KBM-7 (cell line): ENCODE results near the gene EHMT1.
"Not testable (repeated sequence)": the region's sequence is repeated elsewhere in the genome, so short reads cannot be mapped to it uniquely, and the experiment has no call there.

Experiments
- DNase-seq: peaks from one replicate; pipeline ENCODE4 v3.0.0-alpha.2; 2015
- in situ Hi-C: fragments of 300-500 bp; cut with MboI; formaldehyde crosslinking; loops from 2 replicates; pipeline ENCODE4 v1.14.3; 2020; ENCODE audit warnings: low sequenced_read_pairs, low pct_unique_long_range_greater_than_20kb, mixed read lengths

EHMT1 gene

GRCh38 chr9:137804908-137805630 is 186.3 kb downstream of the EHMT1 start:
- DNase-seq = no peak
- in situ Hi-C loops = no loop called here

DNA sequence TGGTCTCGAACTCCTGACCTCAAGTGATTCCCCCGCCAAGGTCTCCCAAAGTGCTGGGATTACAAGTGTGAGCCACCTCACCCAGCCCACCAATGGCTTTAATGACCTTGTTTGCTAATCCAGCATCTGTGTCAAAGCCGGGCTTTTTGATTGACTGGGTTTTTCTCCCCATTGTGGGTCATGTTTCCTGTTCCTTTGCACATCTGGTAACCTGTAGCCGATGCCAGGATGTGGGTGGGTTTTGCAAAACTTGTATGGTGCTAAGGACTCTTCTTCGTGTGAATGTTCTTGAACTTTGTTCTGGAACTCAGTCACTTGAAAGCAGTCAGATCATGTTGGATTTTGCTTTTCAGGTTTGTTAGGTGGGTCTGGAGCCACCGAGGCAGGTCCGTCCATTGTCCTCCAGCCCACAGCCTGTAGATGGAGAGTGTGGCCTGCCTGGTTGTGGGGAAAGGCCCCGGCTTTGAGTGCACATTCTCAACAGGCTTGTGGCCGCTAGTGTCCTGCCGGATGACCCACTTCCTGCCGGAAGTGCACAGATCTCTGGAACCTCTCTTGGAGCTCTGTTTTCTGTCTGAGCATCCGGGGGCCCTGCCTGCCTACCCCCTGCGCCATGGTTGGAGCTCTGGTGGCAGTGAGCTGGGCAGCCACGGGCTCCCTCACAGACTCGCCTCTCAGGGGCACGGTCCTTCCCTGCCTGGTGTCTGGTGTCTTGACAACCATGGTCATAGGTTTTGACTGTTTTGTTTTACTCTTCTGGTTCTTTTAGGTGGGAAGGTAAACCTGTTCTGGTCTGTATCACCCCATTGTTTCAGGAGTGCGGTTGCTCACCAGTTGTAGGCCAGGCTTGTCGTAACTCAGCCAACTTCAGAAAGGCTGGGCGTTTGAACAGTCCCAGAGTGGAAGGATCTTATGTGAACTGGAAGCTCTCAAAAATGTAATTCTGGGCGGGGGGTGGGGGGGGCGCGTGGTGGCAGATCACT is 189.2 kb downstream of the EHMT1 start:
- in situ Hi-C loops = no loop called here
- no peak for DNase-seq

DNA sequence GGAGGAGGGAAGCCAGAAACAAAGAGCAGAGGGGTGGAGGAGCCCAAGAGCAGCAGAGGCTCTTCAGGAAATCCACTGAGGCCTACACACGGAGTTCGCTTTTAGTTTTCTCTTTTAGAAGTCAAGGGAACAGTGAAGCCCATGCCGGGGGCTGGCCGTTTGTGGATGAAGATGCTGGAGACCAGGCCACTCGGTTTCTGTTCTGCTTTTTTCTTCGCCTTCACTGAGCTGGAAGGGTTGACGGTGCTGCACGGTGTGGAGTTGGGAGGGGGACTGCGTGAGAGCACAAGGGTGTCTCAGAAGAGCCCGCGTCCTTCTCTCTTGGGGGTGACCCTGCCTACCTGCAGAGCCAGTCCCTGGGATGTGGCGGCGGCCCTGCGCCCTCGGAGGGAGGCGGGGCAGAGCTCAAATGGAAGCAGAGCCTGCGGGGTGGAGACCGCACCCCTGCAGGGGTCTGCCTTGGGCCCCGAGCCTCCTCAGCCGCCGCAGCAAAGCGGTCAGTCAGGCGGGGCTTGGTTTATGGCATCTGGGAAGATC is 190.3 kb downstream of the EHMT1 start:
- in situ Hi-C loops = no loop called here
- no peak for DNase-seq

GRCh38 chr9:137809726-137810450 is 191.1 kb downstream of the EHMT1 start:
- DNase-seq, in situ Hi-C loops: not testable (repeated sequence)

- in situ Hi-C loops = no loop called here
- no peak for DNase-seq
Observed at GRCh38 chr9:137811283-137811870, 192.6 kb downstream of the EHMT1 start.

- DNase-seq = no peak
- in situ Hi-C loops = no loop called here
Observed at GRCh38 chr9:137812356-137813023, 193.7 kb downstream of the EHMT1 start.

- in situ Hi-C loops = no loop called here
- no peak for DNase-seq
Observed at GRCh38 chr9:137813167-137813566, 194.4 kb downstream of the EHMT1 start.

DNA sequence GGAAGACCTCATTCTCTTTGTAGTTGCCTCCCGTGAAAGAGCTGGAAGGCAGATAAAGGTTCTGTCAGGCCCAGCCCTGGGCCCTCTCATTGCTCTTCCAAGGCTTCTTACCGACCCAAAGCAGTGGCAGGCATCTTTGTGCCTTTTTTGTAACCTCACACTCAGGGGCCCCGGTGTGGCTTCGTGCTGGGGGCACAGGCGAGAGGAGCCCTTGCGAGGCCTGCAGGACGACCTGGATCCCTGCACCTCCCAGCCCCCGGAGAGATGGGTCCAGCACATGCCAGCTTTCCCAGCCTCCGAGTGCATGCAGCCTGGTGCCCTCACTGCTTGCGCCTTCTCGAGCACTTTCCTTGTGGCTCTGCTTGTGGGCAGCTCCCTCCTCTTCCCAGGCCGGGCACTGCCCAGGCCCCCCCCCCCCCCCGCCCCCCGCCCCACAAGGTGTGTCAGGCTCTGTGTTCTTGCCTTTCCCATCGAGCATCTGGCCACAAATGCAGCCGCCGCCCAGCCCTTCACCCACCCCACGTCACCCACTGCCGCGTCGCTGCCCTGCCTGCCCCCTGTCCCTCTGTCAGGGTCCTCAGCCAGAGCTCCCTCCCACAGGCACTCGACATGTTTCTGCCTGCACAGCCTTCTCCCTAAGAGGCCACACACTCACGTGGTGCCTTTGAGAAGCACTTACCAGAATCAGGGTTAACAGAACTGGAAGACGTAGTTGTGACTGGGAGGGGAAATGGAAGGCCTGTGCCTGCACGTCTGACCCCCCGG is 195.0 kb downstream of the EHMT1 start:
- in situ Hi-C loops = no loop called here

GRCh38 chr9:137814436-137814835 is 195.6 kb downstream of the EHMT1 start:
- DNase-seq = no peak
- in situ Hi-C loops = no loop called here

More for the DNA sequence above, 195.0 kb downstream of the EHMT1 start:
- DNase-seq = no peak

DNA sequence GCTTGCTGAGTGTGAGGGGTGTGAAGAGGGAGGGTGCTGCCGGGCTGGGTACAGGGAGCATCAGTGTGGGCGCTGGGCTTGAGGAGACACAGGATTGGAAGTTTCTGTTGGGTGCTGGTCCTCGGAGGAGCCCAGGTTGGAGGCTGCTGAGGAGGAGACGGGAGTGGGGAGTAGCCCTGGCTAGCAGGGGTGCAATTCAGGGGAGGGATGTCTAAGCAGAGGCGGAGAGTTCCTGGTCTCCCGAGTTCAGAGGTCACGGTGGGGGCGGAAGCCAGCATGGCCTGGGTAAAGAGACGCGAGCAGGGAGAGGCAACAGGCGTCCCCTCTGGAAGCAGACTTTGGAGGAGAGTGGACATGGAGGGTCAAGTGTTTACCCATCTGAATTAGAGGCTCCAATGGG is 196.0 kb downstream of the EHMT1 start:
- DNase-seq = no peak
- in situ Hi-C loops = no loop called here

DNA sequence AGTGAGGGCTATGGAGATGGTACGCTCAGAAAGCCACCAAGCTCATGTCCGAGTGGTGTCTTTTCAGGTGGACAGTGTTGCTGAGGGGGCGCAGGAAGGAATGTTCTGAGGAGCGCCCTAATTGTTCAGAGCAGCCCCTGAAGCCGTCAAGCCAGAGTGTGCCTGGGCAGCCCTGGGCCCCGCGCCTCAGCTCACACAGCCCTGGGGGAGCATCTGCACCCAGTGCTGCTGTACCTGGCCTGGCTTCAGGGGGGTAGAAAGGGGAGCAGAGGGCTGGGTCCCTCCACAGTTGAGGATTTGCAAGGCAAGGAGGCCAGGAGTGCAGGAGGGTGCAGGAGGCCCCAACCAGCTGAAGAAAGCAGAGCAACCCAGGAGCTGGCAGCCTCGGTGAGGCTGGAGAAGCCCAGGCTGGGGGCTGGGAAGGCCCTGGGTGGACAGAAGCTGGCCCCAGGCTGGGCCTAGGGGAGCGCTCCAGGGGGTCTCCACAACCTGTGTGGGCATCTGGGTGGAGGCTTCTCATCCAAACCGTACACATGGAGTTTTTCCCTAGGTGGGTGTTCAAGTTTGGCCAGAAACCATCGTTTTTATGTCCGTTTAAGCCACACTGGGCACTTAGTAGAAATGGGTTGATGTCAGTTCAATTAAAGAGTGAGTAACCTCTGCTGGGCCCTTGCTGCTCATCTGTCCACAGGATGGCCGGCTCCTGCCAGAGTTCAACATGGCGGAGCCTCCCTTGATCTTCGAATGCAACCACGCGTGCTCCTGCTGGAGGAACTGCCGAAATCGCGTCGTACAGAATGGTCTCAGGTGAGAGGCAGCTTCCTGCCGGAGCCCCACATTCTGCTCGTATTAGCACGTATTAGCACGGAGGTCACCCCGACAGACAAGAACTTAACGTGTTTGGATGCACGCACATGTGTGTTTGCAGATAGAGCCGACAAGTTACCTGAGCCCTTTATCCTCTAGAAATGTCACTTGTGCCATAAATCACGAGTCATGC is 196.8 kb downstream of the EHMT1 start:
- in situ Hi-C loops = no loop called here
- DNase-seq = no peak

DNA sequence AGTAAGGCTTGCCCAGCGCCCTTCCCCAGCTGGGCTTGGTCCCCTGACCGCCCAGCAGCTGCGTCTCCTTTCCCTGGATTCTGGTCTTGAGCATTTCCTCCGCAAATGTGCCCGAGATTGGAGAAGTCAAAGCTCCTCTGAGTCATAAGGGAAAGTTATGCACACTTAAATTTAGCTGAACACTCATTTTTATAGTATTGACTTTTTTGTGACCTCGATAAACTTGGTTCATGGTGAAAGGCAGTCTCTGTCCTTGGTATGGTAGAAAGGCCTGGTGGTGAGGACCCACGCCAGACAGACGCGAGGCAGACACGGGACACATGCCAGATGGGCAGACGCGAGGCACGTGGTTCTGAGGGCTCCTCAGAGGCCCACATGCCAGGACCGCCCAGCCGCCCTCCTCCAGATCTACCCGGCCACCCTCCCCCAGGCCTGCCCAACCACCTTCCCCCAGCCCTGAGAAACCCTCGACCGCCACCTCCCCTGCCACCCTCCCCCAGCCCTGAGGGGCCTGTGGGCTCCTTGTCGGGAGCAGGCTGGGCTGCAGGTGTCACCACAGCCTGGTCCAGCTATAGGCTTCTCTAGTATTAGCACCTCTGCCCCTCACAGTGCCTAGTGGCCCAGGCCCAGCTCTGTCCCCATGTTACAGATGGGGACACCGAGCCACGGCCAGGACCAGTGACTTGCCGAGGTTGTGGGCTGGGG is 197.9 kb downstream of the EHMT1 start:
- no peak for DNase-seq
- in situ Hi-C loops = no loop called here

DNA sequence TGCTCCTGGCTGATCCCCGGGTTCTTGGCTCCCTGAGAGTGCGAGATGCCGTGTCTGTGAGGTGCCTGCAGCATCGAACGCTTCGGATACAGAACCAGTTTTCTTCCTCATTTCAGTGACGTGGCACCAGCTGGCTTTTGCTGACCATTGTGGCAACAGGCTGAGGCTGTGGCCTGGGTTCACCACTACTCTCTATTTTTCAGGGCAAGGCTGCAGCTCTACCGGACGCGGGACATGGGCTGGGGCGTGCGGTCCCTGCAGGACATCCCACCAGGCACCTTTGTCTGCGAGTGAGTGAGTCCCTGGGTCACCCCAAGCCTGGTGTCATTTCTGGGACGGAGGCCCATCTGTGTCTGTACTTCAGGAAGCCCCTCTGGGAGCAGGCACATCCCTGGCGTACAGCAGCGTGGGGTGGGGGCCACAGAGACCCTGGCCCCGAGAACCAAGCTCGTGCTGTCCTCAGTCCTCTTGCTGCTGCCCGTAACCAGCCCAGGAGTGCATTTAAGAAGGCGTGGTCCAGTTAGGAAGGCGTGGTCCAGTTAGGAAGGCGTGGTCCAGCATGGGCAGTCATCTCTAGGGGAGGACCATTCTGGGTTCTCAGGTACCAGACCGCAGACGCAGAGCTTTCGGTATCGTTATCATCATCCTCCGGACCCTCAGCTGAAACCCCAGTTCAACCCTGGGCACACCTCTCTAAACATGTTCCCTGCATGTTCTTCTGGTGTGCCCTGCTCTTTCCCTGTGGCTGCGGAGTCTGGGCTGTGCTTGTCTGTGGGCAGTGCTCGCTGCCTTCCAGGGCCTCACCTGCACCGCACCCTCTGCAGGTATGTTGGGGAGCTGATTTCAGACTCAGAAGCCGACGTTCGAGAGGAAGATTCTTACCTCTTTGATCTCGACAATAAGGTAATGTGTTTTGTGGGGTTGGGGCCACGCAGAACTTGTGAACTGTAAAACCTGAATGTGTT is 198.7 kb downstream of the EHMT1 start:
- no peak for DNase-seq
- in situ Hi-C loops = no loop called here

DNA sequence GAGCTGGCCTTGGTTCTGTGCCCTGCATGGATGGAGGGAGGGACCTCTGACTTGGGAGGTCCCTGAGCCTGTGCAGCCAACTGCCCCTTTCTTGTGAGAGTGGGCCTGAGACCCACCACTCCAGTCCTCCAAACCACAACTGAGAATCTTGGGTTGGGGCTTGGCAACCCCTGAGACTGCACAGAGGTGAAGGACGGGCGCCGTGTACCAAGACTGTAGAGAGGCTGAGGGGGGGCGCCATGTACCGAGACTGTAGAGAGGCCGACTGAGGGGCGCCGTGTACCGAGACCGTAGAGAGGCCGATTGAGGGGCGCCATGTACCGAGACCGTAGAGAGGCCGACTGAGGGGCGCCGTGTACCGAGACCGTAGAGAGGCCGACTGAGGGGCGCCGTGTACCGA is 199.5 kb downstream of the EHMT1 start:
- DNase-seq = no peak
- in situ Hi-C loops = no loop called here
